SIG-M5 (cell line): ENCODE data around the gene MFSD12.

Experiments
- DNase-seq: peaks from one replicate; lab custom pipeline; 2025; lab: John Stamatoyannopoulos, UW

The MFSD12 gene

DNA sequence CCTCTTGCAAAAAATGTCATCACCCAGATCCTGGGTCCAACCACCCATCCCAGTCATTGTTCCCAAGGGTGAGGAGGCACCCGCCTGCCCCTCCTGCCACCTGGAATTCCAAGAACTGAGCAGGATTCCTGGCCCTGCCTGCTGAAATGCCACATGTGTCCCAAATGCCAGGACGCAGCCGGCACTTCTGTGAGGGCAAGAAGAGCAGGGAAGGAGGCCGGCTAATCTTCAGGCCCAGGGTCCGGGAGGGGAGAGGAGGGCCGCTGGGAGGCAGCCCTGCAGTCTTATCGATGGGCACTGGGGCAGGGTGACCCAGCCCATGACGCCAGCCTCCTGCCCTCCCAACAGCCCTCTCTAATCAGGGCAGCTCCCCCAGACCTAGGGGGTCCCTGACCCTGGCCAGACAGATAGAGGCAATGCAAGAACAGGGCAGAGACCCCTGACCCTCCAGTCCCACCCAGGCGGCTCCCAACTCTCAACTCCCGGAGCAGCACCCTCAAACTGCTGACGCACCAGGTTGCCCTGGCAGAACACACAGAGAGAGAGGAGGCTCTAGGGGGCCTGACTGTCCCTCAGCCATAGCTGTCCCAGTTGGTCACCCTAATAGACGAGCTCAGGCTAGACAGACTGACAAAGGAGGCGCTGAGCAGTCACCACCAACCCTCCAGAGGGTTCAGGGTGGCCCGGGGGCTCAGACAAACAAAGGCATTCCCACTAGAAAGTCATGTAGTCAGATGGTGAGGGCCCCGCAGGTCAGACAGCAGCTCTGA lies 1.5 kb downstream of the MFSD12 start:
- DNase-seq, result no peak

DNA sequence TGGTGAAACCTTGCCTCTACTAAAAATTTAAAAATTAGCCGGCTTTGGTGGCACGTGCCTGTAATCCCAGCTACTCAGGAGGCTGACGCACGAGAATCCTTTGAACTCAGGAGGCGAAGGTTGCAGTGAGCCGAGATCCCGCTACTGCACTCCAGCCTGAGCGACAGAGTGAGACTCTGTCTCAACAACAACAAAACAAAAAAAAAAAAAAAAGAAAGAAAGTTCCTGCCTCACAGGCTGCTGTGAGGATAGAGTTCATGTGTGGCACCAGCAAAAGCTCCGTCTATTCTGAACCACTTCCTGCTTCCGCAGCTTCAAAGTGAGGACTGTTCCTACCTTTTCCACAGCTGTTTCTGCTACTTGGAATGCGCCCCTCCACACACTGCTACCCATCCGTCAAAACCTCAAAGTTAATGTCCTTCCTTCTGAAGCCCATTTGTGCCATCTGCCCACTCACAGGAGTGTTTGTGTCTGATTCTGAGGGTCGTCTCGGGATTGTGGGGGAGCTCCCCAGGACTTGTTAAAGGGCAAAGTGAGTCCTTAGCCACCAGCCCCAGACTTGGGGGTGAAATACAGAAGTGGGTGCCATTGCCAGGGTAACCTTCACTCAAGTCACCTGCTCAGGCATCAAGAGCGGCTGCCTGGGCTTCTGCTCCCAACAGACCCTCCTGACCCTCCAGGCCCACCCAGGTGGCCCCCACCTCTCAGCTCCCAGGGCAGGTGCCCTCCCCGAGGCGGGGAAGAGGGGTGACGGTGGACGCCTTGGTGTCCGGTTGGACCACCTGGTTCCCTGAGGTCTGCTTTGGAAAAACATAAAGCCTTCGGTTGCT lies 2.9 kb downstream of the MFSD12 start:
- no peak for DNase-seq

DNA sequence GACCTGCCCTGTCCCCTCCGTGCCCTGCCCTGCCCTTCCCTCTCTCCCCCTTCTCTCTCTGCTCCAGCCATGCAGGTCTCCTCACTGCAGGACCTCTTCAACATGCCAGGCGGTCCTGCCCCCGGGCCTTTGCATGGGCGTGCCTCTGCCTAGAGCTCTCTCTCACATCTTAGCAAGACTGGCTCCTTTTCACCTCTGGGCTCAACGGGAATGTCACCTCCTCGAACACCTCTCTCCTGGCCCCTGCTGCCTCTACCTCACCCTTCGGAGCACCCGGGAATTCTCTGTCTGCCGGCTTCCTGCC lies 5.6 kb downstream of the MFSD12 start:
- no peak for DNase-seq

DNA sequence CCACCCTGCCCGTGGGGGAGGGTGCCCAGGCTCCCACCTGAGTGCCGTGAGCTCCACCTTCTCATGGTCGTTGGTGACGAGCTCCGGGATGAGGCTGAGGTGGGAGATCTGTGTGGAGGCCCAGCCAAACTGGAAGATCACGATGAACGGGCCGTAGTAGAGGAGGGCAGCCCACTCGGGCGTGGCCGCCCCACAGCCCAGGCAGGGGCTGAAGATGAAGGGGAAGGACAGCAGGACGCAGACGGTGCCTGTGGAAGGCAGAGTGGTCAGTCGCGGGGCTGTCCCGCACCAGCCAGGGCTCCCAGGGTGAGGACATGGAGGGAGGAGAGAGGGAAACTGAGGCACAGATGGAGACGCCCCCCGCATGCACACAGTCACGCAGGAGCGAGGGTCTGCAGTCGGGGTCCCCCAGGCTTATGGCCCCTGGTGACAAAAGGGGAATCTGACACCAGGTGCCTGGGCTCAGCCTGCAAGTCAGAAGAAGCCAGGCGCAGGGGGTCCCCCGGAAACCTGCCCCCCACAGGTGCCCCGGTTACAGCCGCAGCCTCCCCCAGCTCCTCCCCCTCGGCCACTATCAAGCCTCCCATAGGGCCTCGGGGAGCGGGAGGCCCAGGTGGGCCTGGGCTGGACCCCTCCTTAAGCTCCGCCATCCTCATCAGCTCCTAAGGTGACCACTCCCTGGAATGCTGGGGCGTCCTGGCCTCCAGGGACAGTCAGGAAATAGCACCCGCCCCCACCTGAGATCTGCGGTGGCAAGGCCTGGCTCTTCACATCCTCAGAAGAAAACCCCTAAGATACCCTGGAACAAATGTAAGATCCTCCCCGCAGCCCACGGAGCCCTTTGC lies 6.2 kb downstream of the MFSD12 start:
- no peak for DNase-seq

DNA sequence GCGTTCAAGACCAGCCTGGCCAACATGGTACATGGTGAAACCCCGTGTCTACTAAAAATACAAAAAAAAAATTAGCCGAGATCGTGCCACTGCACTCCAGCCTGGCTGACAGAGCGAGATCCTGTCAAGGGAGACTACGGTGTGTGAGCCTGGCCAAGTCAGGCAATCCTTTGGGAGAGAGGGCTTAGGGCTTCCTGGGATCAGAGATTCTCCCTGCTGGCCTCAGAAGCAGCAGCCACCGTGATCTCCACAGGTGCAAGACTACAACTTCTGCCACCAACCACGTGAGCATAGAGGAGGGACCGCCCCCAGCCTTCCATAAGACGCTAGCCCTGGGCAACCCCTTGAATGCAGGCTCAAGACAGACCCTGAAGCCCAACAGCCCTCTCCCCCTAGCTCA lies 7.6 kb downstream of the MFSD12 start:
- no peak for DNase-seq

DNA sequence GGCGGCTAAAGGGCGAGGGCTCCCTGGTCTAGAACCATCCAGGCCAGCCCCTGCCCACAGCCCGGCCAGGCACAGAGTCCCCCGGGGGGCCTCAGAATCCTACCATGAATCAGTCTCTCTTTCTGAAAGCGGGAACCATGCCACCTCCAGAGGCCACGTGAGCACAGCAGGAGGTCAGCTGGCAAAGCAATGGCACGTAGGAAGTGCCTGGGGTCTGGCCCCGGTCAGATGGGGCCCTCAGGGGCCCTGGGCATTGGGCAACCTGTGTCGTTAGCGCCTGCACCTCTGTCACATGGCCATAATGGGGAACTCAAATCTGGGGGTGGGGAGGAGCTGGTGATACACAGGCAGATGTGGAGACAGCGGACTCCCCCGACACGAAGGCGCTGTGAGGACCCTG lies 8.8 kb downstream of the MFSD12 start:
- DNase-seq, result no peak

DNA sequence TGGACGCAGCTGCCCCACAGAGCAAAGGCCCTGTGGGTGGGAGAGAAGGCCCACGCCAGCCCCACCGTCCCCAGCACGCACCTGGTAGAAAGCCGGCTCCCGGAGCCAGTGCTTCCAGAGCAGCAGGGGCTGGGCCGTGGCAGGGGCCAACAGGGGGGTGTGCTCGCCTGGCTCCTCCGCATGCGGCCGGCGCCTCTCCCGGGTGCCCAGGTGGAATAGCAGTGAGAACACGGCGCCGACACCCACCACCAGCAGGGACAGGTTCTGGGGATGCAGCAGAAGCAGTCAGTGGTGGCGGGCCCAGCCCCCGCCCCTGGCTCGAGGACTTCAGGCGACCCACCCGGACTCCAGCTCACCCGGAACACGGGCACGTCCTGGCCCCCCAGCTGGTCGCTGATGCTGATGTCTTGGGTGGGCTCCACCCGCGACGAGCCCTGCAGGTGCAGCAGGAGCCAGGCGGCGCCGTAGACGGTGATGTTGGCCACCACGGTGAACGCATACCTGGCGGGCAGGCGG lies 9.6 kb downstream of the MFSD12 start:
- no peak for DNase-seq

DNA sequence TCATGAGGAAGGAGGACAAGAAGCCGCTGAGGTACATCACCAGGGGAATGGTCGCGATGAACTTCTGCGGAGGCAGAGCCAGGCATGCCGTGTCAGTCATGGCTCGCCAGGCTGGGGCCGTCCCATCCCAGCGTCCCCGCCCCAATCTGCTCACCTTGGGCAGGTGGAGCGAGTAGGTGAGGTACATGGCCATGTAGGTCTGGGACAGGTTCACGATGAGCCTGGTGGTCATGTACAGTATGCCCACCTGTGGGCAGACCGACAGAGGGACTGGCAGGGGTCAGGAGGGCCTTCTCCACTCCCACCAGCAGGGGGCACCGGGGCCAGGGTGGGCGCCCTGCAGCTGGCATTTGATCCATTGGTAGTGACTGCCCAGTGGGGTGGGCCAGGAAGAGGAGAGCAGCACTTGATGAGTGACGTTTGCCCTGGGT lies 10.1 kb downstream of the MFSD12 start:
- no peak for DNase-seq

DNA sequence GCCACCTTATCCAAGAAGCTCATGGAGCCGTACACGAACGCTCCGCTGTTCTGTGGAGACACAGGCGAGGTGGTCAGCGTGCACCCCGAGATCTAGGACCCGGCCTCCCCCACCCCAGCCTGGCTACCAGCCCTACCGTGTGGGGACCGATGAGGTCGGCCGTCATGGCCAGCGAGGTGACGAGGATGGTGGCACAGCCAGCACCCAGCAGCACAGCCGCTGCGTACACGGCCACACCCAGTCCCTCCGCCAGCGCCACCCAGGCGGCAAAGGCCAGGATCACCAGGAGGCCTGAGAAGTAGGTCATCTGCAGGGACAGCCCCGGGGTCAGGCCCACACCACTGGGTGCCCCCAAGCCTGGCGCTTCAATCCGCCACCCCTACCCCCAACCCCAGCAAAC lies 11.3 kb downstream of the MFSD12 start:
- no peak for DNase-seq

DNA sequence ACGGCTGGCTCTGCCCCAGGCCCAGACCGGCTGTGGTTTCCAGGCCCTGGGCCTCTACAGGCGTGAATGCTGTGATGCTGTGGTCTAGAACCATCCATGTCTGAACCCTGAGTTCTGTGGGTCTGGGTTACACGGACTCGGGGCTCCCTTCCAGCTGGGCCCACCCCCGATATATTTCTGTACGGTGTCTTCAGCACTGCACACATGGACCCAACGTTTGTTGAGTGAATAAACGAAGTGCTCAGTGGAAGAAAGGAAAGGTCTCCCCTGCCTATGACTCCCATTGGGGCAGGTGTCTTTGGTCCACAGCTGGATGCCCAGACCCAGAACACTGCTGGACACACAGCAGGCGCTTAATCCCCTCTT lies 11.7 kb downstream of the MFSD12 start:
- DNase-seq, result no peak

DNA sequence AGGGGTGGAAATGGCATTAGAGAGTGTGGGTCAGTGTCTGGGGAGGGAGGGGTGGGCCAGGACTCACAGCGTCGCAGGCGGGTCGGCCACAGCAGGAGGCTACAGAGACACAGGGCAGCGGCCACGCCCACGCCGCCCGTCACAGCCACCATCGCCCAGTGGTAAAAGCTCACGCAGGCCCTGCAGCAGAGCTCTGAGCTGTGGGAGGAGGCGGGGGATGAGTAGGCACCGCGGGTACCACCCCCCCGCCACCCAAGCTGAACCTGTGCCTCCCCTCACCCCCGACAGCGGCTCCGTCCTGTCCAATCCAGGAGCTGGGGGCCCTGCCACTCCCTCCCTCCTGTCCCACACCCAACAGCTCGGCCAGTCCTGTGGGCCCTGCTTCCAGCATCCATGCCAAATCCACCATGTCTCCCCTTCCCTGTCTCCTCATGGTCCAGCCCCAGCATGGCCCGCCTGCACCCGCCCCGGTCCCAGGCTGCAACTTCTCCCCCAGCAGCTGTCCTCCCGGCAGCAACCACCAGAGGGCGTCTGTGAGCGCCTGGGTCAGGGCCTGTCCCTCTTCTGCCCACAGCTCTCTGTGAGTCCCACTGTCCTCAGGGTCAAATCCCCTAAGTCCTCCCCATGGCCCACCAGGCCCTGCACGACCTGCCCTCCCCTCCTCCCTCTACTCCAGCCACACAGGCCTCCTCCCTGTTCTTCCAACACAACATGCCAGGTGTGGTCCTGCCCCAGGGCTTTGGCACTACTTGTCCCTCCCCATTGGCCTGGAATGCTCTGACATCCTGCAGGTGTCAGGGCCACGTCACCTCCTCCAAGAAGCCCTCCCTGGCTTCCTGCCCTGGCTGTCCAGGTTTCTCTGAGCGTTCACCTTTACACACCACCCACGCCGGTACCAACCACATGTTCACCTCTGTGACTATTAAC lies 12.4 kb downstream of the MFSD12 start:
- no peak for DNase-seq

DNA sequence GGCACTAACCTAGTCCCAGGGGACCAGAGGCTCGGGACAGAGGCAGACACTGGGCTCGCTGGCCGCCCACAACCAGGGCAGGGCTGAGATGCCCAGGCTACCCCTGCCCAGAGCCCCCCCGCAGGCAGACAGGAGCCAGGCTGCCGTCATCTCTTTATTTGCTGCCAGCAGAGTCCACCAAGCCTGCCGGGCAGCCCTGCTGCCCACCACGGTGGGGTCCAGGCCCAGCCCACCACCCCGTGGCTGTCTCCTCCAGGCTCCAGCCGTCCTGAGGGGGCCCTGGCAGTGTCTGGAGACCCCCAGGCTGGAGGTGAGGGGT lies 13.4 kb downstream of the MFSD12 start:
- no peak for DNase-seq

DNA sequence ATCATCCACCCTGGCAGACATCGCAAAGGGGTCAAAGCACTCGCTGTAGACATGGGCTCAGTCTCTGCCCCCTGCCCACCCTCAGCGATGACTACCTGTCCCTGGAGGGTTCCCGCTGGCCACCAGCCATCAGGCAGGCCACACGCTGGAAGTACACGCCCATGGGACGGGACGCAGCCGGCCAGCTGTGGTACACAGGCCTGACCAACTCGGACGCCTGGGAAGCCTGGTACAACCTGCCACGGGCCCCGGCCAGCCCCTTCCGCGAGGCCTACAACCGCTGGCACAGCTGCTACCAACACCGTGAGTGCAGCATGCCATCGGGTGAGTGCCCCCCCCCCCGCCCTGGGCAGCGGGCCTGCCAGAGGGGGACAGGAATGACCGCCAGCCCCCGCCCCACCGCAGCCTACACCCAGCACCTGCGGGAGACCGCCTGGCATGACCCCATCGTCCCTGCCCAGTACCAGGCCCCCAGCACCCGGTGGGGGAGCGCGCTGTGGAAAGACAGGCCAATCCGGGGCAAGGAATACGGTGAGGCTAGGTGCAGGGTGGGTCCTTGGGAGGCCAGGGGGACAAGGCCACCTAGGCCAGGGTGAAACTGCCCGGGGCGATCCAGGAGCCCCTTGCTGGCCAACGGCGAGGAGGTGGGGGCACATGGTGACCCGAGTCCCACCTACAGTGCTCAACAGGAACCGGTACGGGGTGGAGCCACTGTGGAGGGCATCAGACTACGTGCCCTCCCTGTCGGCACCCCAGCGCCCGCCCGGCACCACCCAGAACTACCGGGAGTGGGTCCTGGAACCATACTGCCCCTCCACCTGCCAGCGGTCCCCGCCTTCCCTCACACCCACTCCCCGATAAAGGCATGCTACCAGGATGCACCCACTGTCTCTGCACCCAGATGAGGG lies 14.0 kb downstream of the MFSD12 start:
- DNase-seq, result no peak

DNA sequence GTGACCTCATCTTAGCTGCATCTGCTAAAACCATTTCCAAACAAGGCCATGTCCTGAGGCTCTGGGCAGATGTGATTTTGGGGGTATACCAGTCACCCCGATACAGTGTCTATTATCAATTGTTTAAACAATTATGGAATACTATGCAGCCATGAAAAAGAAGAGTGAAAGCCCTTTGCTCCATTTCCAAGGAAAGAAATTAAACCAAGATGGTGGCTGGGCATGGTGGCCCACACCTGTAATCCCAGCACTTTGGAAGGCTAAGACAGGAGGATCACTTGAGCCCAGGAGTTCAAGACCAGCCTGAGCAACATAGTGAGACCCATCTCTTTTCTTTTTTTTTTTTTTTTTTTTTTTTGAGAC lies 17.6 kb downstream of the MFSD12 start:
- DNase-seq, result no peak

DNA sequence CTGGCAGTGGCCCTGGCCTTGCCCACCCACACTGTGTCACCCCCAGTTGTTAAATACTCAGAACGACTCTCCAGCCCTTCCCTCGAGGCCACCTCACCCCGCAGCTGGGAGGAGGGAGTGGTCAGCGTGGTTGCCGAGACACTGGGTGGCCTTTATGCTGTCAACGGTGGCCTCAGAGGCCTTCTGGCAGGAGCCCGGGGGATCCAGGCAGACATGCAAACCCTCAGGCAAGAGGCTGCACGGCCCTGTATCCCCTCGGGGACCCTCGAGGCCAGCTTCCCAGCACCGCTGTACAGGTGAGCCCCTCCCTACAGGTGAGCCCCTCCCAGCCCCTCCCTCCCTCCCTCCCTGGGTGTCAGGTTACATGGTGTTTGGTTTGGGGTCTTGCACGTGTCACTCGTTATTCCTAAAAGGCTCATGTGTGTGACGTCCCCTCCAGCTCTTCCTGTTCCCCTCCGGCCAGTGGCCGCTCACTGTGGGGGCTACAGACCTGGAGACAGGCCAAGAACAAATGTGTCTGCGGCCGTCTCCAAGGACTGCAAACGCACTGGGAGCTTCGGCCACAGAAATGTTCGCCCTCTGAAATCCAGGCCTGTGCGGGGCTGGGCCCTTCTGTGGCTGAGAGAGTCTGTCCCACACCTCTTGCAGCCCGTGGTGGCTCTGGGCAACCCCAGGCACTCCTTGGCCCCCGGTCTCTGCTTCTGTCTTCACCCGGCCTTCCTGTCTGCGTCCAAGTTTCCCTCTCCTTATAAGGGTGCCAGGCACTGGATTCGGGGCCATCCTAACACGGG lies 18.2 kb downstream of the MFSD12 start, which contains the start of gene TEKTIP1:
Gene TEKTIP1, plus strand, starts transcription at position 210 of the 791 bp plus-strand sequence. Its CDS starts 4 bp downstream, at position 214.
- no peak for DNase-seq

DNA sequence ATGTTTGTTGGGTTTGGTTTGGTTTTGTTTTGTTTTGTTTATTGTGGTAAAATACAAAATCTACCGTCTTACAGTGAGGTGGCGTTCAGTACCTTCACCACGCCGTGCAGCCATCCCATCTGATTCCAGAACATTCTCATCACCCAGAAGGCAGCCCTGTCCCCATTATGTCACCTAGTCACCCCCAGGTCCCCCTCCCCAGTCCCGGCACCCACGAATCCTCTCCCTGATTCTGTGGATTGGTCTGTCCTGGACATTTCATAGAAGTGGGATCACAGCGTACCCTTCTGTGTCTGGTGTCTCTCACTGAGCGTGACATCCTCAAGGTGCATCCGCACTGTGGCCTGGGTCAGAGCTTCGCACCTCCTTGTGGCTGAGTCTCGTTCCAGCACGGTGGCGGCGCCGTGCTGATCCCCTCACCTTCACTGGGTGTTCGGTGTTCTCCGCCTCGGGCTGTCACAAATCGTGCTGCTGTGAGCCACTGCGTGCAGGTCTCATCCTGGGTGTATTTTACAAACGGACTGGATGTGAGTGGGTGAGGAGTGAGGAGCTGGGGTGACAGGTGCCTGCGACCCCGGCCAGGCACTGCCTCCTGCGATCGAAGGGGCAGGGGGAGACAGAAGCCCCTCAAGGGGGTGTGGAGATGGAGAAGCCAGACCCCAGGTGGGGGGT lies 19.0 kb downstream of the MFSD12 start:
- DNase-seq, result no peak

DNA sequence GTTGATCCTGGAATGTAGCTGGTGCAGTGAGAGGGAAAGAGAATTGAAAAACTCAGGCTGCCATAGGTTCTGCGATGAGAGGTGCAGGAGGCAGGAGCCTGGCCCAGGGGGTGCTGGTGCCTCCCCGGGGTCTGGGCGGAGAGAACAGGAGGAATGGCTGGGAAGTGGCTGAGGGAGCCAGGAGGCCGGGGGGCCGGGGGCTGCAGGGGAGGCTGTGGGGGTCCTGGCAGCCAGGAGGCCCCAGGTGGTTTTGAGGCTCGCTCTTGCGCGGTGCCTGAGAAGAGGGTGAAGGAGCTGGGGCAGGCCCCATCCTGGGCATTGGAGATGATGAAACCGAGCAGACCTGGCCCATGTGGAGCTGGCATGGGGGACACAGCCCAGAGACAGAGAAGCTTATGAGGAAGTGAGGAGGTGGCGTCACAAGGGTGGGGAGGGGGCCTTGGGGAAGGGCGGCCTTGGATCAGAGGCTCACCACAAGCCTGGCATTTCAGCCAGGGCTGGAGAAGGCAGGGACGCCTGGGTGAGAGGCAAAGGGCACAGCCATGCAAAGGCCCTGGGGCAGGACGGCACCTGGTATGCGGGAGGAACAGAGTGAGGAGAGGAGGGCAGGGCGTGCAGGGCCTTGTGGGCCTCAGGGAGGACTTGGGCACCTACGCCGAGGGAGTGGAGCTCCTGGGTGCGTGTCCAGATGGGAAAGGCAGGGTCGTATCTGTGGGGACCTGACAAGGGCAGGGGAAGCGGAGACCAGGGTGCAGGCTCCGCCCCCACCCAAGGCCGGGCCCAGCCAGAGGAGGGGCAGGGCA lies 19.7 kb downstream of the MFSD12 start:
- no peak for DNase-seq

DNA sequence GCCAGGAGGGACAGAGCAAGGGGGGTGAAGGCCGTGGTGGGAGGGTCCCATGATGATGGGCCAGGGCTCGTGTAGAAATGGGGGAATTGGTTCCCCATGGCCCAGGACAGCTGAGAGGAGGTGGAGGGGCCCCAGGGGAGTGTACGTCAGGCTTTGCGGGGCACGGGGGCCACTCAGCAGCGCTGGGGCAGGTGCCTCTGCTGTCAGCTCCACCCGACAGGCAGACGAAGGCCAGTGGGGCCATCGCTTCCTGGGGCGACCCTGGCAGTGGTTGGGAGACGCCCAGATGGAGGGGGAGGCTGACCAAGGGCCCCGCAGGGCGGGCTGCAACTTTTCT lies 20.3 kb downstream of the MFSD12 start:
- DNase-seq, result no peak
